DOHH2 (cell line): Measurements from ENCODE around the gene SPZ1.
"Not testable (repeated sequence)": the region's sequence is repeated elsewhere in the genome, so short reads cannot be mapped to it uniquely, and the experiment has no call there.

Source experiments
- H3F3A ChIP-seq: fragments of 200-600 bp; sonication (generic), shearing (Covaris generic); 2 replicates; pipeline ENCODE4 v1.6.0; 2016; ENCODE audit warnings: antibody characterized with exemption, mild to moderate bottlenecking; ENCODE audit not compliant: control insufficient read depth, insufficient read depth
- H3K27ac ChIP-seq: fragments of 200-600 bp; sonication (generic); 2 replicates; pipeline ENCODE4 v1.5.1; 2014; ENCODE audit warnings: low read depth, mild to moderate bottlenecking, low read length, moderate library complexity
- H3K27me3 ChIP-seq: fragments of 200-600 bp; sonication (generic); 2 replicates; pipeline ENCODE4 v1.6.1; 2014; ENCODE audit warnings: mild to moderate bottlenecking, low read length, mixed read lengths; ENCODE audit not compliant: control insufficient read depth
- H3K36me3 ChIP-seq: fragments of 200-600 bp; sonication (generic); 2 replicates; pipeline ENCODE4 v1.6.1; 2014; ENCODE audit warnings: mild to moderate bottlenecking, low read length, moderate library complexity, mixed read lengths; ENCODE audit not compliant: control insufficient read depth
- H3K4me1 ChIP-seq: fragments of 200-600 bp; sonication (generic); 2 replicates; pipeline ENCODE4 v1.6.1; 2014; ENCODE audit warnings: mild to moderate bottlenecking, low read length, mixed read lengths; ENCODE audit not compliant: control insufficient read depth
- H3K4me2 ChIP-seq: fragments of 200-600 bp; sonication (generic); 2 replicates; pipeline ENCODE4 v1.6.0; 2014; ENCODE audit warnings: mild to moderate bottlenecking, low read length, moderate library complexity
- H3K4me3 ChIP-seq: fragments of 200-600 bp; sonication (generic); 2 replicates; pipeline ENCODE4 v1.5.1; 2014; ENCODE audit warnings: mild to moderate bottlenecking, low read length, mixed read lengths
- H3K79me2 ChIP-seq: fragments of 200-600 bp; sonication (generic); 2 replicates; pipeline ENCODE4 v1.6.1; 2014; ENCODE audit warnings: mild to moderate bottlenecking, low read length, mixed read lengths; ENCODE audit not compliant: control insufficient read depth
- H3K9me2 ChIP-seq: fragments of 200-600 bp; sonication (generic); replicated peaks from 2 replicates; pipeline ENCODE4 v1.6.1; 2014; ENCODE audit warnings: mild to moderate bottlenecking, low read length, mixed read lengths; ENCODE audit not compliant: control insufficient read depth
- H3K9me3 ChIP-seq: fragments of 200-600 bp; sonication (generic); 2 replicates; pipeline ENCODE4 v1.6.1; 2014; ENCODE audit warnings: antibody characterized with exemption, low read length, mixed read lengths; ENCODE audit not compliant: control insufficient read depth, insufficient read depth
- H4K20me1 ChIP-seq: fragments of 200-600 bp; sonication (generic); 2 replicates; pipeline ENCODE4 v1.6.0; 2014; ENCODE audit warnings: low read depth, mild to moderate bottlenecking, antibody characterized with exemption, low read length, moderate library complexity; ENCODE audit not compliant: control insufficient read depth, insufficient read depth
- CTCF ChIP-seq: fragments of 200-600 bp; sonication (generic); IDR thresholded peaks from one replicate; pipeline ENCODE4 v1.5.1; 2014; ENCODE audit warnings: antibody characterized with exemption, mild to moderate bottlenecking, low read depth, low read length; ENCODE audit not compliant: poor library complexity, severe bottlenecking
- EZH2phosphoT487 ChIP-seq: fragments of 200-600 bp; sonication (generic); IDR thresholded peaks from 2 replicates; pipeline ENCODE4 v1.6.1; 2017; ENCODE audit warnings: borderline replicate concordance, mild to moderate bottlenecking, antibody characterized with exemption, low read length, moderate library complexity, mixed read lengths

SPZ1 gene

GRCh38 chr5:80346055-80346454, 26.3 kb downstream of the SPZ1 start:
- Histone ChIP-seq H4K20me1 (no peaks in the 10 kb centered on the region), H3K4me3 (no peak overlapping the region), H3F3A (no peaks in the 10 kb centered on the region), H3K27ac (no peak overlapping the region), H3K9me3 (no peaks in the 10 kb centered on the region), H3K79me2 (no peaks in the 10 kb centered on the region), H3K9me2 (no peaks in the 10 kb centered on the region), H3K4me2 (no peak overlapping the region), H3K36me3 (no peaks in the 10 kb centered on the region), H3K4me1 (no peaks in the 10 kb centered on the region), H3K27me3 (no peaks in the 10 kb centered on the region)
- TF ChIP-seq CTCF = peak; percentile 51
- TF ChIP-seq EZH2phosphoT487 = no peak

- TF ChIP-seq CTCF (no peak), EZH2phosphoT487 (no peak)
- Histone ChIP-seq H3K4me2 (no peak overlapping the region), H3K9me3 (no peaks in the 10 kb centered on the region)
These were observed 28.4 kb downstream of the SPZ1 start for GRCh38 chr5:80348171-80348570.

GRCh38 chr5:80351019-80351418, 31.2 kb downstream of the SPZ1 start:
- H3F3A ChIP-seq, H3K79me2 ChIP-seq, H3K4me1 ChIP-seq, H3K9me3 ChIP-seq, H3K36me3 ChIP-seq, H3K9me2 ChIP-seq, H3K4me3 ChIP-seq, H3K27ac ChIP-seq, H3K4me2 ChIP-seq, H3K27me3 ChIP-seq, H4K20me1 ChIP-seq: not testable (repeated sequence)

More at GRCh38 chr5:80348171-80348570, 28.4 kb downstream of the SPZ1 start:
- Histone ChIP-seq H3K27ac (no peak overlapping the region), H3K79me2 (no peaks in the 10 kb centered on the region), H3F3A (no peaks in the 10 kb centered on the region), H3K4me1 (no peaks in the 10 kb centered on the region), H3K4me3 (no peak overlapping the region), H3K9me2 (no peaks in the 10 kb centered on the region), H3K36me3 (no peaks in the 10 kb centered on the region), H4K20me1 (no peaks in the 10 kb centered on the region), H3K27me3 (no peaks in the 10 kb centered on the region)

GRCh38 chr5:80355686-80356085, 35.9 kb downstream of the SPZ1 start:
- Histone ChIP-seq H3K9me2 (no peaks in the 10 kb centered on the region), H4K20me1 (no peaks in the 10 kb centered on the region), H3K79me2 (no peaks in the 10 kb centered on the region), H3K27me3 (no peaks in the 10 kb centered on the region), H3K9me3 (no peaks in the 10 kb centered on the region), H3F3A (no peaks in the 10 kb centered on the region), H3K4me2 (no peak overlapping the region), H3K27ac (no peak overlapping the region), H3K36me3 (no peaks in the 10 kb centered on the region), H3K4me1 (no peaks in the 10 kb centered on the region), H3K4me3 (no peak overlapping the region)
- no peak for TF ChIP-seq CTCF
- no peak for TF ChIP-seq EZH2phosphoT487
